Astrocyte (in vitro differentiated cells and primary cell): ENCODE data around the gene IQCB1. TPM values are rescaled to one million over a fixed set of nuclear protein-coding genes. Genes with fewer than 3 reads are reported as not detected.
"Not testable (repeated sequence)": the region's sequence is repeated elsewhere in the genome, so short reads cannot be mapped to it uniquely, and the experiment has no call there.

Experiments used
- DNase-seq: peaks from one replicate; pipeline ENCODE4 v3.0.0-alpha.2; 2010; ENCODE audit warnings: low read depth
- FAIRE-seq: peaks from 2 replicates; lab custom pipeline; 2011; peaks lifted over from hg19 to GRCh38; lab: Jason Lieb, UNC
- H2AFZ ChIP-seq: 2 replicates; pipeline ENCODE4 v1.6.0; 2012; ENCODE audit warnings: low read depth, low read length, inconsistent platforms
- H3K27ac ChIP-seq: 2 replicates; pipeline ENCODE4 v1.5.1; 2011; ENCODE audit warnings: low read depth, low read length, inconsistent platforms
- H3K27me3 ChIP-seq: 2 replicates; pipeline ENCODE4 v1.6.0; 2011; ENCODE audit warnings: low read length, inconsistent platforms; ENCODE audit not compliant: insufficient read depth
- H3K36me3 ChIP-seq: 2 replicates; pipeline ENCODE4 v1.5.1; 2011; ENCODE audit warnings: low read length, inconsistent platforms; ENCODE audit not compliant: insufficient read depth
- H3K4me1 ChIP-seq: 2 replicates; pipeline ENCODE4 v1.5.1; 2011; ENCODE audit warnings: low read length, inconsistent platforms; ENCODE audit not compliant: insufficient read depth
- H3K4me2 ChIP-seq: 2 replicates; pipeline ENCODE4 v1.6.0; 2012; ENCODE audit warnings: low read length, inconsistent platforms
- H3K4me3 ChIP-seq: 2 replicates; pipeline ENCODE4 v1.5.1; 2011; ENCODE audit warnings: low read depth, mild to moderate bottlenecking, low read length, inconsistent platforms; ENCODE audit not compliant: insufficient read depth
- H3K79me2 ChIP-seq: 2 replicates; pipeline ENCODE4 v1.6.0; 2012; ENCODE audit warnings: mild to moderate bottlenecking, low read length, inconsistent platforms; ENCODE audit not compliant: insufficient read depth
- H3K9ac ChIP-seq: 2 replicates; pipeline ENCODE4 v1.6.0; 2012; ENCODE audit warnings: mild to moderate bottlenecking, low read length, inconsistent platforms
- H3K9me3 ChIP-seq: 2 replicates; pipeline ENCODE4 v1.5.1; 2012; ENCODE audit warnings: low read depth, mild to moderate bottlenecking, low read length, inconsistent platforms; ENCODE audit not compliant: insufficient read depth
- H4K20me1 ChIP-seq: 2 replicates; pipeline ENCODE4 v1.6.0; 2012; ENCODE audit warnings: low read length, inconsistent platforms; ENCODE audit not compliant: insufficient read depth
- H3K27ac Mint-ChIP-seq: one replicate; pipeline ENCODE4 v1.8.0; 2021; ENCODE audit warnings: mild to moderate bottlenecking, mixed read lengths; ENCODE audit not compliant: unreplicated experiment
- H3K27me3 Mint-ChIP-seq: one replicate; pipeline ENCODE4 v1.8.0; 2021; ENCODE audit warnings: low read depth, mixed read lengths; ENCODE audit not compliant: unreplicated experiment
- H3K36me3 Mint-ChIP-seq: one replicate; pipeline ENCODE4 v1.8.0; 2021; ENCODE audit warnings: low read depth, mixed read lengths; ENCODE audit not compliant: unreplicated experiment
- H3K4me1 Mint-ChIP-seq: one replicate; pipeline ENCODE4 v1.8.0; 2021; ENCODE audit warnings: low read depth, mixed read lengths; ENCODE audit not compliant: unreplicated experiment
- H3K4me3 Mint-ChIP-seq: one replicate; pipeline ENCODE4 v1.8.0; 2021; ENCODE audit warnings: mild to moderate bottlenecking, moderate library complexity, mixed read lengths; ENCODE audit not compliant: unreplicated experiment
- H3K9me3 Mint-ChIP-seq: one replicate; pipeline ENCODE4 v1.8.0; 2021; ENCODE audit warnings: mild to moderate bottlenecking, mixed read lengths; ENCODE audit not compliant: unreplicated experiment
- CTCF ChIP-seq: IDR thresholded peaks from 2 replicates; pipeline ENCODE4 v1.5.1; 2011; ENCODE audit warnings: low read depth, mild to moderate bottlenecking, inconsistent platforms, low read length, moderate library complexity; ENCODE audit not compliant: insufficient read depth
- EZH2 ChIP-seq: IDR thresholded peaks from 2 replicates; pipeline ENCODE4 v1.6.1; 2012; ENCODE audit warnings: mild to moderate bottlenecking, low read length, inconsistent platforms; ENCODE audit not compliant: insufficient read depth
- total RNA-seq: library from RNA; stranded (reverse); gene quantifications from 2 replicates; pipeline ENCODE4 v1.2.1, GENCODE V29; 2021

Gene IQCB1
- total RNA-seq, 1 donor from 2014 or later: 13.8 TPM

GRCh38 chr3:121793078-121793477, 41.8 kb downstream of the IQCB1 start:
- FAIRE-seq (no peak), DNase-seq (no peak)
- no peak overlapping the region for H3K4me2 ChIP-seq
- no peak overlapping the region for H3K4me3 Mint-ChIP-seq
- TF ChIP-seq CTCF (no peak), EZH2 (no peak)
- no peak overlapping the region for H3K27ac ChIP-seq
- H3K36me3 ChIP-seq: peaks cover 13% of the 10 kb centered on the region
- H3K9me3 ChIP-seq: no peaks in the 10 kb centered on the region
- no peaks in the 10 kb centered on the region for H3K27me3 Mint-ChIP-seq
- no peak overlapping the region for H3K9ac ChIP-seq
- H3K27me3 ChIP-seq: no peaks in the 10 kb centered on the region
- H3K4me1 Mint-ChIP-seq: no peaks in the 10 kb centered on the region
- H3K27ac Mint-ChIP-seq: no peak overlapping the region
- H3K79me2 ChIP-seq: no peaks in the 10 kb centered on the region
- H4K20me1 ChIP-seq: no peaks in the 10 kb centered on the region
- H3K36me3 Mint-ChIP-seq: no peaks in the 10 kb centered on the region
- H3K4me1 ChIP-seq: no peaks in the 10 kb centered on the region
- no peaks in the 10 kb centered on the region for H3K9me3 Mint-ChIP-seq
- no peak overlapping the region for H3K4me3 ChIP-seq
- no peak overlapping the region for H2AFZ ChIP-seq

GRCh38 chr3:121786485-121786884, 48.4 kb downstream of the IQCB1 start:
- peaks cover 25% of the 10 kb centered on the region for H3K36me3 ChIP-seq
- TF ChIP-seq EZH2: no peak
- no peak for TF ChIP-seq CTCF
- no peaks in the 10 kb centered on the region for H3K79me2 ChIP-seq
- peak; percentile 61 for DNase-seq
- H2AFZ ChIP-seq: no peak overlapping the region
- H3K36me3 Mint-ChIP-seq: peaks cover 2% of the 10 kb centered on the region
- no peak overlapping the region for H3K4me3 ChIP-seq
- no peaks in the 10 kb centered on the region for H3K27me3 ChIP-seq
- H3K27me3 Mint-ChIP-seq: no peaks in the 10 kb centered on the region
- no peak for FAIRE-seq
- H3K27ac ChIP-seq: no peak overlapping the region
- no peak overlapping the region for H3K4me3 Mint-ChIP-seq
- H3K4me1 ChIP-seq: no peaks in the 10 kb centered on the region
- H3K4me1 Mint-ChIP-seq: no peaks in the 10 kb centered on the region
- H4K20me1 ChIP-seq: no peaks in the 10 kb centered on the region
- H3K9me3 ChIP-seq: no peaks in the 10 kb centered on the region
- no peak overlapping the region for H3K27ac Mint-ChIP-seq
- no peak overlapping the region for H3K9ac ChIP-seq
- no peaks in the 10 kb centered on the region for H3K9me3 Mint-ChIP-seq
- no peak overlapping the region for H3K4me2 ChIP-seq

GRCh38 chr3:121782784-121783183, 52.1 kb downstream of the IQCB1 start:
- not testable (repeated sequence) for H3K27me3 Mint-ChIP-seq, H2AFZ ChIP-seq, H3K4me3 Mint-ChIP-seq, H3K9me3 ChIP-seq, H3K9me3 Mint-ChIP-seq, DNase-seq, H3K27me3 ChIP-seq, H3K27ac ChIP-seq, H3K27ac Mint-ChIP-seq, H3K9ac ChIP-seq, H3K36me3 Mint-ChIP-seq, H4K20me1 ChIP-seq, H3K4me3 ChIP-seq, H3K4me2 ChIP-seq, FAIRE-seq, H3K79me2 ChIP-seq, H3K4me1 ChIP-seq, H3K4me1 Mint-ChIP-seq
- H3K36me3 ChIP-seq: peaks cover 30% of the 10 kb centered on the region
